K562 (cell line): Measurements from ENCODE around the gene HSD11B1L. TPM values are rescaled to one million over a fixed set of nuclear protein-coding genes. Genes with fewer than 3 reads are reported as not detected.

ENCODE experiments used
- E2F1 ChIP-seq: sonication (generic); formaldehyde crosslinking; IDR thresholded peaks from 2 replicates; pipeline ENCODE4 v1.8.1; 2023; ENCODE audit warnings: mild to moderate bottlenecking, missing genetic modification reagents, moderate library complexity
- FOXA3 ChIP-seq, 2 experiments: fragments of 450-650 bp in 1 of 2; sonication (generic) in 1 of 2; formaldehyde crosslinking; IDR thresholded peaks in 1 of 2; conservative IDR thresholded peaks in 1 of 2; 2 replicates each; pipeline versions ENCODE4 v1.4.0 to v1.8.0; 2020 to 2022; ENCODE audit warnings: mild to moderate bottlenecking in 2 of 2, missing genetic modification reagents in 1 of 2
- FOXJ2 ChIP-seq: fragments of 200-800 bp; sonication (Bioruptor generic); IDR thresholded peaks from 2 replicates; pipeline ENCODE4 v1.6.1; 2016; ENCODE audit warnings: missing genetic modification characterization, missing compliant biosample characterization
- KLF16 ChIP-seq: IDR thresholded peaks from 2 replicates; pipeline ENCODE4 v1.6.1; 2016; ENCODE audit warnings: antibody characterized with exemption
- MAZ ChIP-seq, 2 experiments: fragments of 450-650 bp in 1 of 2; sonication (generic) in 1 of 2; formaldehyde crosslinking; IDR thresholded peaks in 1 of 2; conservative IDR thresholded peaks in 1 of 2; 2 replicates each; pipeline versions ENCODE4 v1.4.0 to v1.5.0; 2020; ENCODE audit warnings: mild to moderate bottlenecking in 1 of 2, missing genetic modification reagents in 1 of 2
- NONO ChIP-seq, 2 experiments: fragments of 200-400 bp in 1 of 2; fragments of 450-650 bp in 1 of 2; formaldehyde crosslinking in 1 of 2; IDR thresholded peaks; 2 replicates each; pipeline ENCODE4 v1.6.1; 2017; ENCODE audit warnings: low read depth in 2 of 2, mild to moderate bottlenecking in 2 of 2, moderate library complexity in 2 of 2, low read length in 1 of 2
- PURB ChIP-seq: sonication (generic); formaldehyde crosslinking; IDR thresholded peaks from 2 replicates; pipeline ENCODE4 v1.9.0; 2021; ENCODE audit warnings: low read depth, mild to moderate bottlenecking, missing genetic modification reagents
- RBFOX2 ChIP-seq: fragments of 200-400 bp; formaldehyde crosslinking; IDR thresholded peaks from 2 replicates; pipeline ENCODE4 v1.6.1; 2017; ENCODE audit warnings: low read depth, mild to moderate bottlenecking, low read length, moderate library complexity
- TBL1XR1 ChIP-seq, 2 experiments: IDR thresholded peaks; 2 replicates each; pipeline ENCODE4 v1.6.1; 2012; ENCODE audit warnings: improper control_type of control experiment in 2 of 2, low read length in 2 of 2, mild to moderate bottlenecking in 1 of 2
- TCFL5 ChIP-seq: fragments of 250-450 bp; sonication (Bioruptor Pico); conservative IDR thresholded peaks from 2 replicates; pipeline ENCODE4 v1.6.1; 2021; ENCODE audit warnings: mild to moderate bottlenecking, moderate library complexity, matching md5 sums
- TEAD4 ChIP-seq, 2 experiments: sonication (generic) in 1 of 2; formaldehyde crosslinking in 1 of 2; IDR thresholded peaks; 2 replicates each; pipeline versions ENCODE4 v1.6.1 to v1.8.0; 2012 to 2022; ENCODE audit warnings: borderline replicate concordance in 1 of 2, inconsistent platforms in 1 of 2, low read length in 1 of 2, mild to moderate bottlenecking in 1 of 2, missing genetic modification reagents in 1 of 2
- ZBTB11 ChIP-seq, 3 experiments: fragments of 200-800 bp in 1 of 3; fragments of 250-450 bp in 1 of 3; fragments of 450-650 bp in 1 of 3; sonication (Bioruptor Pico) in 1 of 3; sonication (Bioruptor generic) in 1 of 3; formaldehyde crosslinking in 1 of 3; IDR thresholded peaks; 2 replicates each; pipeline versions ENCODE4 v1.6.1 to v1.8.0; 2016 to 2022; ENCODE audit warnings: mild to moderate bottlenecking in 2 of 3, missing genetic modification characterization in 2 of 3, missing compliant biosample characterization in 1 of 3, moderate library complexity in 1 of 3
- ZNF696 ChIP-seq: fragments of 250-450 bp; sonication (Bioruptor Pico); conservative IDR thresholded peaks from 2 replicates; pipeline ENCODE4 v1.4.0; 2020; ENCODE audit warnings: mild to moderate bottlenecking, moderate library complexity
- ZNF707 ChIP-seq: fragments of 250-450 bp; sonication (Bioruptor Pico); conservative IDR thresholded peaks from 2 replicates; pipeline ENCODE4 v1.8.0; 2022; ENCODE audit warnings: inconsistent platforms, mild to moderate bottlenecking, moderate library complexity
- polyA plus RNA-seq, 8 experiments: library from polyadenylated mRNA; depleted of rRNA in 4 of 8; stranded (reverse) in 5 of 8; unstranded in 3 of 8; fragments of >200 nt; fragmentation: Nextera tagmentation in 2 of 8; fragmentation: Illumina TruSeq in 1 of 8; extraction: Ambion mirVana in 2 of 8; extraction: Trizol in 1 of 8; gene quantifications; 2 replicates each; pipeline versions ENCODE4 v1.2.1 to v1.2.3, GENCODE V29; 2011 to 2014; ENCODE audit warnings: inconsistent platforms in 1 of 8, missing spikeins in 1 of 8
- total RNA-seq, 7 experiments: library from RNA; depleted of rRNA in 6 of 7; stranded (reverse); fragments of >200 nt in 6 of 7; fragmentation: Illumina TruSeq in 2 of 7; extraction: Trizol in 2 of 7; gene quantifications; 2 replicates each; pipeline versions ENCODE4 v1.2.1 to v1.2.3, GENCODE V29; 2011 to 2021; ENCODE audit warnings: low replicate concordance in 1 of 7
- TF ChIP-seq, protein P1 (sequence below): fragments of 450-650 bp; IDR thresholded peaks from 2 replicates; pipeline ENCODE4 v1.7.1; 2018; ENCODE audit warnings: mild to moderate bottlenecking, low read depth; ENCODE audit not compliant: partially characterized antibody
- TF ChIP-seq, protein P2 (sequence below): fragments of 450-650 bp; IDR thresholded peaks from 2 replicates; pipeline ENCODE4 v1.6.1; 2018; ENCODE audit warnings: mild to moderate bottlenecking, low read depth; ENCODE audit not compliant: partially characterized antibody

HSD11B1L gene
- total and polyA plus RNA-seq, 9 of the 15 experiments (the other 6 are each of a cell fraction or from before 2014, with no cell fraction given) = 0.31 to 7.7 (median 2.3) TPM

- TF ChIP-seq TCFL5 (no peak), FOXJ2 (no peak; the same call in 1 of the 2 replicates), MAZ (CRISPR knock-in tag; conservative IDR thresholded peaks at IDR 0.05 in 1 of 2, IDR thresholded peaks at IDR 0.05 in 1 of 2) (peak in 1 of 2 experiments; percentile 95; a peak in 2 of 4 replicates), ZBTB11 (CRISPR knock-in tag; IDR thresholded peaks at IDR 0.05) (no peak), ZNF696 (CRISPR knock-in tag) (no peak), PURB (CRISPR knock-in tag) (no peak), TBL1XR1 (IDR thresholded peaks at IDR 0.05; ENCODE audit: low read length in 2 of 2) (peak in 1 of 2 experiments; percentile 61; a peak in 2 of 4 replicates), TEAD4 (IDR thresholded peaks at IDR 0.05; ENCODE audit: low read length) (no peak), TEAD4 (CRISPR knock-in tag; IDR thresholded peaks at IDR 0.05; ENCODE audit: borderline replicate concordance) (no peak), RBFOX2 (peak; percentile 47; the same call in 1 of the 2 replicates), E2F1 (no peak), KLF16 (no peak), ZNF707 (no peak), FOXA3 (CRISPR knock-in tag; conservative IDR thresholded peaks at IDR 0.05 in 1 of 2, IDR thresholded peaks at IDR 0.05 in 1 of 2) (no peak), NONO (IDR thresholded peaks at IDR 0.05; ENCODE audit: low read depth in 2 of 2, low read length in 1 of 2) (no peak)
- TF ChIP-seq, protein P1, sequence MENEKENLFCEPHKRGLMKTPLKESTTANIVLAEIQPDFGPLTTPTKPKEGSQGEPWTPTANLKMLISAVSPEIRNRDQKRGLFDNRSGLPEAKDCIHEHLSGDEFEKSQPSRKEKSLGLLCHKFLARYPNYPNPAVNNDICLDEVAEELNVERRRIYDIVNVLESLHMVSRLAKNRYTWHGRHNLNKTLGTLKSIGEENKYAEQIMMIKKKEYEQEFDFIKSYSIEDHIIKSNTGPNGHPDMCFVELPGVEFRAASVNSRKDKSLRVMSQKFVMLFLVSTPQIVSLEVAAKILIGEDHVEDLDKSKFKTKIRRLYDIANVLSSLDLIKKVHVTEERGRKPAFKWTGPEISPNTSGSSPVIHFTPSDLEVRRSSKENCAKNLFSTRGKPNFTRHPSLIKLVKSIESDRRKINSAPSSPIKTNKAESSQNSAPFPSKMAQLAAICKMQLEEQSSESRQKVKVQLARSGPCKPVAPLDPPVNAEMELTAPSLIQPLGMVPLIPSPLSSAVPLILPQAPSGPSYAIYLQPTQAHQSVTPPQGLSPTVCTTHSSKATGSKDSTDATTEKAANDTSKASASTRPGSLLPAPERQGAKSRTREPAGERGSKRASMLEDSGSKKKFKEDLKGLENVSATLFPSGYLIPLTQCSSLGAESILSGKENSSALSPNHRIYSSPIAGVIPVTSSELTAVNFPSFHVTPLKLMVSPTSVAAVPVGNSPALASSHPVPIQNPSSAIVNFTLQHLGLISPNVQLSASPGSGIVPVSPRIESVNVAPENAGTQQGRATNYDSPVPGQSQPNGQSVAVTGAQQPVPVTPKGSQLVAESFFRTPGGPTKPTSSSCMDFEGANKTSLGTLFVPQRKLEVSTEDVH = peak; percentile 67
- TF ChIP-seq, protein P2, sequence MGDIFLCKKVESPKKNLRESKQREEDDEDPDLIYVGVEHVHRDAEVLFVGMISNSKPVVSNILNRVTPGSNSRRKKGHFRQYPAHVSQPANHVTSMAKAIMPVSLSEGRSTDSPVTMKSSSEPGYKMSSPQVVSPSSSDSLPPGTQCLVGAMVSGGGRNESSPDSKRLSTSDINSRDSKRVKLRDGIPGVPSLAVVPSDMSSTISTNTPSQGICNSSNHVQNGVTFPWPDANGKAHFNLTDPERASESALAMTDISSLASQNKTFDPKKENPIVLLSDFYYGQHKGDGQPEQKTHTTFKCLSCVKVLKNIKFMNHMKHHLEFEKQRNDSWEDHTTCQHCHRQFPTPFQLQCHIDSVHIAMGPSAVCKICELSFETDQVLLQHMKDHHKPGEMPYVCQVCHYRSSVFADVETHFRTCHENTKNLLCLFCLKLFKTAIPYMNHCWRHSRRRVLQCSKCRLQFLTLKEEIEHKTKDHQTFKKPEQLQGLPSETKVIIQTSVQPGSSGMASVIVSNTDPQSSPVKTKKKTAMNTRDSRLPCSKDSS = no peak
Measured at GRCh38 chr19:5718579-5719273, 37.9 kb downstream of the HSD11B1L start (continued).
